GM12801 (cell line): ENCODE measurements around the gene COL6A3.

ENCODE experiments used
- TF ChIP-seq, protein P1 (sequence below): IDR thresholded peaks from one replicate; pipeline ENCODE4 v1.5.1; 2011; ENCODE audit warnings: control low read depth; ENCODE audit not compliant: insufficient read length; ENCODE audit errors: extremely low read depth

The COL6A3 gene

GRCh38 chr2:237305579-237305978 is 108.4 kb downstream of the COL6A3 start:
- TF ChIP-seq, protein P1, sequence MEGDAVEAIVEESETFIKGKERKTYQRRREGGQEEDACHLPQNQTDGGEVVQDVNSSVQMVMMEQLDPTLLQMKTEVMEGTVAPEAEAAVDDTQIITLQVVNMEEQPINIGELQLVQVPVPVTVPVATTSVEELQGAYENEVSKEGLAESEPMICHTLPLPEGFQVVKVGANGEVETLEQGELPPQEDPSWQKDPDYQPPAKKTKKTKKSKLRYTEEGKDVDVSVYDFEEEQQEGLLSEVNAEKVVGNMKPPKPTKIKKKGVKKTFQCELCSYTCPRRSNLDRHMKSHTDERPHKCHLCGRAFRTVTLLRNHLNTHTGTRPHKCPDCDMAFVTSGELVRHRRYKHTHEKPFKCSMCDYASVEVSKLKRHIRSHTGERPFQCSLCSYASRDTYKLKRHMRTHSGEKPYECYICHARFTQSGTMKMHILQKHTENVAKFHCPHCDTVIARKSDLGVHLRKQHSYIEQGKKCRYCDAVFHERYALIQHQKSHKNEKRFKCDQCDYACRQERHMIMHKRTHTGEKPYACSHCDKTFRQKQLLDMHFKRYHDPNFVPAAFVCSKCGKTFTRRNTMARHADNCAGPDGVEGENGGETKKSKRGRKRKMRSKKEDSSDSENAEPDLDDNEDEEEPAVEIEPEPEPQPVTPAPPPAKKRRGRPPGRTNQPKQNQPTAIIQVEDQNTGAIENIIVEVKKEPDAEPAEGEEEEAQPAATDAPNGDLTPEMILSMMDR: no peak

- TF ChIP-seq, protein P1: no peak
These were observed 109.0 kb downstream of the COL6A3 start for GRCh38 chr2:237304763-237305514.

DNA sequence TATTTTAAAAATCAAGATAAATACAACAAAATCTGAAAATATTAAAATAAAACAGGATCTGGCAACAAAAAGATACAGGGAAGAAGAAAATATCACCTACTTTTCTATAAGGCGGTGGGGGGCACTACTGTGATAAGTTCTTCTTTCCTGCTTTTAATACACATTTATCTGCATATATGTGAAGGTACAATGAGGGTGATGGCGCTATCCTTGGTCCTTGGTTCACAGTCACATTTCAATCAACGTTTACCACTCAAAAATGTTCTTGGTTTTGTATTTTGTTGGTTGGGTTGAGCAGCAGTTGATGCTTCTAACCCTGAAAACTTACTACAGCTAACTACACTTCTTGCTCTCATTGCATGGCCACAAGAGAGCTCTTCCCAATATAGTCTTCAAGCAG is 112.4 kb downstream of the COL6A3 start:
- TF ChIP-seq, protein P1: no peak

DNA sequence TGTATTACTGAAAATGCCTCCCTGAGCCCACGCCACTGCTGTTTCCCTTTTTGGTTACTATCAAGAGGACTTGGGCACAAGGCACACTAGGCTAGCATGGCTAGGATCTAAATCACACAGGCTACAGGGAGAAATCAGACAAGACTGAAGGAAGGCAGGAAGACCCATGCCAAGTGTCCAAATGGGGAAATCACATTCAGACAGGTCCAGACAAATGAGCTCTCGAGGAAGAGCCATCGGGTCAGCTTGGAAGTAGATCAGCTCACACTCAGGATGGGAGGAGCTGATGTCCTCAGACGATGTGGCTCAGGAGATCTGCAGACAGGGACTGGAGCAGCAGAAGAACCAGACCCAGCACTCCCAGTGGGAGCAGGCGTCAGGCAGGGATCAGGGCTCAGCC is 113.2 kb downstream of the COL6A3 start:
- TF ChIP-seq, protein P1: no peak

DNA sequence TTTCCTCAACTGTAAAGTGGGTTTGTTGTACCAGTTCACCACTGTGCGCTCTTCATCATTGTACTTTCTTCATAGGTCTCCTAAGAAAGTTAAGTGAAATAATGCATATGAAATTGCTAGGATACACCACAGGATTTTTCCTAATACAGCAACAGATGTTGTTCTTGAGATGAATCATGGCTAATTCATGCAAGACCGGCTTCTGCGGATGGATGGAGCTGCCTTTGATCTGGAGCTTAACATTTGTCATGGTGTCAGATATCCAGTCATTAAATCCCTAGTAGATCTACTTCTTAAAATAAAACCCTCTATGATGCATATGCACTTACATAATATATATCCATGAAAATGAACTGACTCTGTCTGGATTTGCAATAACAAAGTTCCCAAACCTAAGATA is 114.1 kb downstream of the COL6A3 start:
- TF ChIP-seq, protein P1: no peak

DNA sequence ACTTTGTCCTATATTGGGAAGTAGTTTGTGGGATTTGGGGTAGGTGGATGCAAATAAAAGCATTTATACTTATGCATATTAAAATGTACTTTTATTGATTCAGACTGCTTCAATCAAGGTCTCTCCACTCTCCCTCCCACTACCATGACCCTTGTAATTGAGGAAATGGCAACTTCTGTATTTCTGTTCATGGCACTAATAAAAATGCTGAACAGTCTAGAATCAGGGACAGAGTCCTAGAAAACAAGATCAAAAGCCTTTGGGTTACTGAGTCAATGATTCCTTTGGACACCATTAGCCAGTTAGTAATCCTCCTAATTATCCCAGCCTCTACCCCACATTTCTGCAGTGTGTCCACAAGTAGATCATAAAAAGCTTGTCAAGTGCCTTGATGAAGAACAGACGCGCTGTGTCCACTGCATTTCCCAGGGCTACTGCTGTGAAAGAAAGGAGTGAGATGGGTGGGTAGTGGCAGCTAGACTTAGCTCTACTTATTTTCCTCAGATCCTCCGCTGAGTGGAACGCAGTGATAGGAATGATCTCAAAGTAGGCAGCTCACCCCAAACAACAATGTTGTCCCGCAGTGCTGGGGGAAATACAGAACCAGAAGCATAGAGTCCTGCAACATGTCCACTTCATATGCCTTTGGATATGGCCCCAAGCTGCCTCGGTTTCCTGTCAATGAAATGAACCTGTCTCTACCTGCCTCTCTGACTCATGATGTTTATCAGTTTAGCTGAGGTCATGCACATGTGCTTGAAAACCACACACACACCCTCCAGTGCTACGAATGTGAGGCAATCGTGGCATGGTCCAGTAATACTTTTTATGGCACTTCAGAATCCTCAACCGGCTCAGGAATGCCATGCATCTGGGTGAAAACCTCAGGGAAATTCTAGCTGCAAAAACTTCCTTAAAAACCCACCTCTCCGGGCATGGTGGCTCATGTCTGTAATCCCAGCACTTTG is 115.5 kb downstream of the COL6A3 start:
- TF ChIP-seq, protein P1: no peak

- TF ChIP-seq, protein P1: no peak
These were observed 116.4 kb downstream of the COL6A3 start for GRCh38 chr2:237297421-237298150.
